ENCODE data around the gene DYNC2I2. TPM values are rescaled to one million over a fixed set of nuclear protein-coding genes. Genes with fewer than 3 reads are reported as not detected.

Gene DYNC2I2
- total and polyA plus RNA-seq, 2 of the 4 experiments (the other 2 are of a cell fraction), result 33.7 to 37.1 TPM

DNA sequence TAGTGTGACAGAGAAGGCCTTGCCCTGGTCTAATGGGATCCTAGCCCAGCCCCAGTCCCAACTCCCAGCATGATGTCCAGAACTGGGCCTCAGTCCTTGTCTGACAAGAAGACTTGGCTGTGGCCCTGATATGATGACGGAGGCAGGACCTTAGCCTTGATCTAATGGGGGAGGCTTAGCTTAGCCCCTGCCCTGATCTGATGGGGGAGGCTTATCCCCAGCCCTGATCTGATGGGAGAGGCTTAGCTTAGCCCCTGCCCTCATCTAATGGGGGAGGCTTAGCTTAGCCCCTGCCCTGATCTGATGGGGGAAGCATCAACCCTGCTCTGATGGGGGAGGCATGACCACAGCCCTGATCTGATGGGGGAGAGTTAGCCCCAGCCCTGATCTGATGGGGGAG is 49.4 kb upstream of the DYNC2I2 start:
- Histone ChIP-seq H3K27me3 (ENCODE audit: control insufficient read depth, insufficient read depth, low read length) (no peaks in the 10 kb centered on the region), H3K27ac (ENCODE audit: insufficient read depth, low read length) (no peak overlapping the region), H2BK20ac (ENCODE audit: low read depth, low read length) (no peak overlapping the region), H4K20me1 (ENCODE audit: insufficient read depth, low read length) (no peaks in the 10 kb centered on the region), H3K79me1 (ENCODE audit: low read depth in 1 of 2, low read length in 2 of 2) (peaks cover 0 to 17% of the 10 kb centered on the region in 2 experiments; a peak in 3 of 4 replicates), H3K4ac (ENCODE audit: low read depth, low read length) (no peak overlapping the region), H2AK5ac (ENCODE audit: low read depth, low read length) (no peak overlapping the region), H4K8ac (ENCODE audit: low read depth in 2 of 2, low read length in 2 of 2) (no peak overlapping the region), H3K56ac (ENCODE audit: extremely low read depth, insufficient read depth, low read length) (no peak overlapping the region), H4K5ac (ENCODE audit: low read depth, low read length) (no peak overlapping the region), H3K9ac (ENCODE audit: low read depth, low read length) (no peak overlapping the region), H3K9me1 (ENCODE audit: insufficient read depth, low read length) (peaks cover 9% of the 10 kb centered on the region), H3K18ac (ENCODE audit: low read depth, low read length) (no peak overlapping the region), H3K36me3 (ENCODE audit: control insufficient read depth, insufficient read depth, low read length) (no peaks in the 10 kb centered on the region), H3K23ac (ENCODE audit: low read depth, low read length) (no peak overlapping the region), H3K14ac (replicated peaks; ENCODE audit: low read depth, low read length) (no peak overlapping the region), H3K9me3 (ENCODE audit: control insufficient read depth, insufficient read depth, low read length) (no peaks in the 10 kb centered on the region), H2AFZ (replicated peaks; ENCODE audit: low read length, poor library complexity) (no peak overlapping the region), H2AK9ac (replicated peaks; ENCODE audit: low read depth, low read length, poor library complexity) (peak overlapping the region; percentile 72), H3K4me2 (ENCODE audit: low read depth, low read length) (no peak overlapping the region), H2BK5ac (ENCODE audit: low read depth, low read length, poor library complexity, severe bottlenecking) (no peak overlapping the region), H4K91ac (ENCODE audit: insufficient read depth, low read depth, low read length) (no peak overlapping the region), H3K4me3 (ENCODE audit: insufficient read depth, low read depth, low read length) (no peak overlapping the region), H2BK120ac (ENCODE audit: low read depth, low read length) (no peak overlapping the region), H3K4me1 (ENCODE audit: control insufficient read depth, insufficient read depth, low read length) (no peaks in the 10 kb centered on the region), H2BK15ac (ENCODE audit: low read depth, low read length) (no peak overlapping the region)
- in situ Hi-C loops (cut with MboI; ENCODE audit: low sequenced_read_pairs), result no loop called here
- TF ChIP-seq BHLHE40 (IDR thresholded peaks at IDR 0.05; ENCODE audit: low read depth, low read length), result no peak
- no peak for TF ChIP-seq RAD21 (IDR thresholded peaks at IDR 0.05; ENCODE audit: low read length)
- no peak for TF ChIP-seq USF2 (IDR thresholded peaks at IDR 0.05; ENCODE audit: low read depth, low read length)
- no peak for TF ChIP-seq FOS (IDR thresholded peaks at IDR 0.05; ENCODE audit: low read depth, low read length)
- TF ChIP-seq, protein P1, sequence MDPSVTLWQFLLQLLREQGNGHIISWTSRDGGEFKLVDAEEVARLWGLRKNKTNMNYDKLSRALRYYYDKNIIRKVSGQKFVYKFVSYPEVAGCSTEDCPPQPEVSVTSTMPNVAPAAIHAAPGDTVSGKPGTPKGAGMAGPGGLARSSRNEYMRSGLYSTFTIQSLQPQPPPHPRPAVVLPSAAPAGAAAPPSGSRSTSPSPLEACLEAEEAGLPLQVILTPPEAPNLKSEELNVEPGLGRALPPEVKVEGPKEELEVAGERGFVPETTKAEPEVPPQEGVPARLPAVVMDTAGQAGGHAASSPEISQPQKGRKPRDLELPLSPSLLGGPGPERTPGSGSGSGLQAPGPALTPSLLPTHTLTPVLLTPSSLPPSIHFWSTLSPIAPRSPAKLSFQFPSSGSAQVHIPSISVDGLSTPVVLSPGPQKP (IDR thresholded peaks at IDR 0.05; ENCODE audit: borderline replicate concordance, low read depth, low read length), result no peak
- TF ChIP-seq MXI1 (IDR thresholded peaks at IDR 0.05; ENCODE audit: borderline replicate concordance, low read depth, low read length), result no peak
- no peak for TF ChIP-seq MAFK (IDR thresholded peaks at IDR 0.05; ENCODE audit: low read depth, low read length)
- TF ChIP-seq SMC3 (IDR thresholded peaks at IDR 0.05; ENCODE audit: low read depth, low read length), result no peak
- no peak for TF ChIP-seq CHD1 (IDR thresholded peaks at IDR 0.05; ENCODE audit: low read depth, low read length)
- no peak for TF ChIP-seq RFX5 (IDR thresholded peaks at IDR 0.05; ENCODE audit: low read depth, low read length)
- no peak for TF ChIP-seq NFE2L2 (IDR thresholded peaks at IDR 0.05; ENCODE audit: low read depth, low read length)
- TF ChIP-seq CTCF (conservative IDR thresholded peaks at IDR 0.05; ENCODE audit: low read depth, low read length), result no peak
- TF ChIP-seq MAZ (IDR thresholded peaks at IDR 0.05; ENCODE audit: borderline replicate concordance, low read depth, low read length), result no peak
- TF ChIP-seq CEBPB (IDR thresholded peaks at IDR 0.05; ENCODE audit: low read depth, low read length), result no peak
- no peak for TF ChIP-seq POLR2A (IDR thresholded peaks at IDR 0.05; ENCODE audit: low read depth, low read length)
- no peak for TF ChIP-seq RCOR1 (IDR thresholded peaks at IDR 0.05; ENCODE audit: insufficient replicate concordance, low read length)
- ChIA-PET CTCF (no interaction called here), POLR2A (ENCODE audit: unreplicated experiment) (no interaction called here)
- intact Hi-C loops (cut with micrococcal nuclease), result no loop called here
- WGBS, 2 experiments (ENCODE audit: extremely low coverage in 2 of 2, insufficient read length in 1 of 2), result no CpG with 5 or more reads among the region's 1 CpG
- DNase-seq (no peak), ATAC-seq (ENCODE audit: low read depth) (no peak)
- dilution Hi-C loops (cut with HindIII; ENCODE audit: low sequenced_read_pairs, unreplicated experiment), result no loop called here
- no TSS peak for BruUV-seq (replicated peaks)
